Nephron progenitor cell (in vitro differentiated cells): ENCODE data around the gene HOXC11.

Experiments used
- DNase-seq: peaks from one replicate; pipeline ENCODE4 v3.0.0; 2021
- H3K27ac Mint-ChIP-seq: 2 replicates; pipeline ENCODE4 v1.8.0; 2021; ENCODE audit warnings: mild to moderate bottlenecking, moderate library complexity, mixed read lengths
- H3K27me3 Mint-ChIP-seq: 2 replicates; pipeline ENCODE4 v1.8.0; 2021; ENCODE audit warnings: mild to moderate bottlenecking, low read depth, mixed read lengths; ENCODE audit not compliant: poor library complexity
- H3K36me3 Mint-ChIP-seq: 2 replicates; pipeline ENCODE4 v1.8.0; 2021; ENCODE audit warnings: low read depth, mixed read lengths
- H3K4me1 Mint-ChIP-seq: 2 replicates; pipeline ENCODE4 v1.8.0; 2021; ENCODE audit warnings: mixed read lengths
- H3K4me3 Mint-ChIP-seq: 2 replicates; pipeline ENCODE4 v1.8.0; 2021; ENCODE audit warnings: mild to moderate bottlenecking, moderate library complexity, mixed read lengths
- H3K9me3 Mint-ChIP-seq: 2 replicates; pipeline ENCODE4 v1.8.0; 2021; ENCODE audit warnings: mild to moderate bottlenecking, moderate library complexity, mixed read lengths
- CTCF ChIP-seq: fragments of 200-600 bp; sonication (generic); IDR thresholded peaks from 2 replicates; pipeline ENCODE4 v1.5.0; 2021; ENCODE audit warnings: antibody characterized with exemption

HOXC11 gene

DNA sequence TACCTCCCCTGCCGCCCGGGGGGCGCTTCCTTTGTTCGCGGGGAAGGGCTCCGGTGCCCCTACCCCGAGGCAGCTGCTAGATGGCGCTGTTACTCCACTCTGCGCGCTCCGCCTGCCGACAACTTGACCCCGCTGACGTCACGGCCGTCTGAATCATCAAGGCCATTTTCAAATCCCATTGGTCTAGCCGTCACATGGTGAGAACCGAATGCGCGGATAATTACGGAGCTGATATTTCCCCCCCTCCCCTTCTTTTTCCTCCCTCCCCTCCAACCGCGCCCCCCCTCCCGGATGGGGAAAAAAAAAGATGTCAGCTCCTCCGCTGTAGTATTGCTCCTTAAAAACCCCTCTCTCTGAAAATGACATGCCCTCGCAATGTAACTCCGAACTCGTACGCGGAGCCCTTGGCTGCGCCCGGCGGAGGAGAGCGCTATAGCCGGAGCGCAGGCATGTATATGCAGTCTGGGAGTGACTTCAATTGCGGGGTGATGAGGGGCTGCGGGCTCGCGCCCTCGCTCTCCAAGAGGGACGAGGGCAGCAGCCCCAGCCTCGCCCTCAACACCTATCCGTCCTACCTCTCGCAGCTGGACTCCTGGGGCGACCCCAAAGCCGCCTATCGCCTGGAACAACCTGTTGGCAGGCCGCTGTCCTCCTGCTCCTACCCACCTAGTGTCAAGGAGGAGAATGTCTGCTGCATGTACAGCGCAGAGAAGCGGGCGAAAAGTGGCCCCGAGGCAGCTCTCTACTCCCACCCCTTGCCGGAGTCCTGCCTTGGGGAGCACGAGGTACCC lies 12.2 kb downstream of the HOXC11 start, which contains the start of gene HOXC10:
Gene HOXC10 (plus strand): TSS at position 246 of the 791 bp plus-strand sequence. CDS start 114 bp downstream, at position 360.
- TF ChIP-seq CTCF: peak; percentile 60
- peak within 1 kb of the TSS; percentile 98 for H3K4me3 Mint-ChIP-seq
- peak within 1 kb of the TSS; percentile 96 for H3K27ac Mint-ChIP-seq
- peaks cover 38% of the 10 kb centered on the region for H3K36me3 Mint-ChIP-seq
- no peaks in the 10 kb centered on the region for H3K9me3 Mint-ChIP-seq
- H3K4me1 Mint-ChIP-seq: peaks cover 78% of the 10 kb centered on the region
- peaks cover 49% of the 10 kb centered on the region for H3K27me3 Mint-ChIP-seq
- peak; percentile 98 for DNase-seq

DNA sequence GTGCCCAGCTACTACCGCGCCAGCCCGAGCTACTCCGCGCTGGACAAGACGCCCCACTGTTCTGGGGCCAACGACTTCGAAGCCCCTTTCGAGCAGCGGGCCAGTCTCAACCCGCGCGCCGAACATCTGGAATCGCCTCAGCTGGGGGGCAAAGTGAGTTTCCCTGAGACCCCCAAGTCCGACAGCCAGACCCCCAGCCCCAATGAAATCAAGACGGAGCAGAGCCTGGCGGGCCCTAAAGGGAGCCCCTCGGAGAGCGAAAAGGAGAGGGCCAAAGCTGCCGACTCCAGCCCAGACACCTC lies 12.7 kb downstream of the HOXC11 start:
- Mint-ChIP-seq H3K9me3 (no peaks in the 10 kb centered on the region), H3K4me3 (peak overlapping the region; percentile 98), H3K36me3 (peaks cover 44% of the 10 kb centered on the region), H3K27ac (peak overlapping the region; percentile 96), H3K27me3 (peaks cover 48% of the 10 kb centered on the region), H3K4me1 (peaks cover 78% of the 10 kb centered on the region)
- TF ChIP-seq CTCF: no peak
- DNase-seq: no peak

DNA sequence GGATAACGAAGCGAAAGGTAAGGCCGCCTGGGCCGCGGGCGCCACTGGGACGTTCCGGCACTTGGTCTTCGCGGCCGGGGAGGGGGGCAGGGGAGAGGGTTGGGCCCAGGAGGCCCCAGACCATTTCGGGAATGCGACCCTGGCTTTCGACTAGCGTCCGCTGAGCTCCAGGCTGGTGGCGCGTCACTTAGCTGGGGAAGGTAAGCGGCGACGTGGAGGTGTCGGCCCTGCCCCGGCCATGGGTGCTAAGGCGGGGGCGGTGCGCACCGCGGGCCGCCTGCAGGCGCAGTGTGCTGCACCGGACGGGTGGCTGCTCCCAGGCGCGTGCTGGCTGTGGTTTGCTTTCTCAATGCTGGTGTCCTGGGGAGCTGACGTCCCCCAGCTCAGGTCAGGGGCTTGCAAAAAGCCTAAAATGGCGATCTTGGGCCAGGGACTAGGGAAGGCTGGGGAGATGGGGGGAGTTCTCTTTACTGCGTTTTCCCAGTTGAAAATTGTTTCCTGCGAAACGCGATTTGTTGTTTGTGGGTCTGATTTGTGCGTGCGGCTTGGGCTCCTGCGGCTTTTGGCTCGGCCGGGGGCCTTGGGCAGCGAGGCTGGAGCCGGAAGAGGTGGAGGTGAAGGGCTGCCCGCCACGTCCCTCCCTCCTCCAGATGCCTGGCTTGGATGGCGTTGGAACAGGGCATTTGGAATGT lies 13.2 kb downstream of the HOXC11 start:
- Mint-ChIP-seq H3K9me3 (no peaks in the 10 kb centered on the region), H3K4me3 (peak overlapping the region; percentile 98), H3K27me3 (peaks cover 45% of the 10 kb centered on the region), H3K36me3 (peaks cover 49% of the 10 kb centered on the region), H3K27ac (peak overlapping the region; percentile 96), H3K4me1 (peaks cover 76% of the 10 kb centered on the region)
- TF ChIP-seq CTCF: no peak
- DNase-seq: no peak

DNA sequence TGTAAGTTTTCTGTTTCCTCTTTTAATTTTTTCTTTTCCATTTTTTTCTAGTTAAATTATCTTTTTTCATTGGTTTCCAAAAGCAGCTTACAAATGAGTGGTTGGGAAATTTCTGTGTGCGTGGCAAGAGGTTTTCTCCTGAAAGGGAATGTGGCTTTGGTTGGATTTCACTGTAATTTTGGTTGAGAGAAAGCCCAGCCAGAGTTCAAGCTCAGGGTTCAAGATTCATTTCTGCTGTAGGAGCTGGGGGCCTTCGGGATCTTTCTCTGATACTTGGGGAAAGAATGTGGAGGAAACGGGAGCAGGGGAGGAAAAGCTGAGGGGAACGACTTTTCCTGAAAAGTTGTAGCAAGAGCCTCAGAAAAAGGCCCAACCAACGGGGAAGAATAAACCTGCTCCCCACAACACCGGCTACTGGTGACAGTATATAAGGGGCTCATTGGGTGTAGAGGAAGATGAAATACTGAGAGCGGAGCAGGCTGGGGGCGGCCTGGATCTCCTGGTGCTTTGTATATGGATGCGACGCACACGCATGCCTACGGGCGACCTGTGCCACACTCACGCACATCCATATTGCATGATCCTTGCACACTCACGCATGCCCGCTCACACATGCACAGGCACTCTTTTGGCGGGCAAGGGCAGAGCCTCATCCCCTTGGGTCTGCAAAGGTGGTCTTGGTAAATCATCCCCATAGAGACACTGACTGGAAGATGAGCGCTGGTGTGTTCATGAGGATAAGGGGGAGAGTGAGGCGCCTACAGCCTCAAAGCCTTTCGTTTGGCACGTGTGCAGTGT lies 14.0 kb downstream of the HOXC11 start:
- Mint-ChIP-seq H3K4me3 (peak overlapping the region; percentile 98), H3K9me3 (no peaks in the 10 kb centered on the region), H3K27me3 (peaks cover 38% of the 10 kb centered on the region), H3K27ac (peak overlapping the region; percentile 91), H3K4me1 (peaks cover 73% of the 10 kb centered on the region), H3K36me3 (peaks cover 53% of the 10 kb centered on the region)
- TF ChIP-seq CTCF: no peak
- DNase-seq: no peak

DNA sequence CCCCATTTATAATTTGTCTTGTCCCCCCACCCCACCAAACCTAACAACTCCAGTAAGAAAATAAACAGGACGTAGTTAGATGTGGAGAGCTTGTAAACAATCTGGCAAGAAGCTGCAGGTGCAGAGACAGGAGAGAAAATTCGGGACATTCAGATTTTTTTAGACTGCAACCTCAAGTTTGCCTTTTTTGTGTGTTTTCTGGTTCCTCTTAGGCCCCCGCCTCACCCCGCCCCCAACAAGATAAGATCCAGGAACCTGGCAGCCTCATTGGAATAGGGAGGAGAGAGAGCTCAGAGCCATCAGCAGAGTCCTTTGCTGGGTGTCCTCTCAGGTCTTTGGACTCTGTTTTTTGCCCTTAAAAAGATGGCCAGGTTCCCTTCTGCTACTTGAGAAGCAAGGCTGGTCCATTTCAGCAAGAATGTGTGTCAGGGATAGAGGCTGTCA lies 14.9 kb downstream of the HOXC11 start:
- Mint-ChIP-seq H3K27me3 (peaks cover 33% of the 10 kb centered on the region), H3K27ac (peak overlapping the region; percentile 97), H3K36me3 (peaks cover 62% of the 10 kb centered on the region), H3K4me3 (peak overlapping the region; percentile 98), H3K4me1 (peaks cover 74% of the 10 kb centered on the region), H3K9me3 (no peaks in the 10 kb centered on the region)
- no peak for TF ChIP-seq CTCF
- no peak for DNase-seq
